NCI-H2029 treated with DMSO at 0.1 percent for 48 hours (cell line): Measurements from ENCODE around the gene ZNF484.
"Not testable (repeated sequence)": the region's sequence is repeated elsewhere in the genome, so short reads cannot be mapped to it uniquely, and the experiment has no call there.

ENCODE experiments used
- DNase-seq: peaks from one replicate; lab custom pipeline; 2025; lab: John Stamatoyannopoulos, UW

ZNF484 gene

DNA sequence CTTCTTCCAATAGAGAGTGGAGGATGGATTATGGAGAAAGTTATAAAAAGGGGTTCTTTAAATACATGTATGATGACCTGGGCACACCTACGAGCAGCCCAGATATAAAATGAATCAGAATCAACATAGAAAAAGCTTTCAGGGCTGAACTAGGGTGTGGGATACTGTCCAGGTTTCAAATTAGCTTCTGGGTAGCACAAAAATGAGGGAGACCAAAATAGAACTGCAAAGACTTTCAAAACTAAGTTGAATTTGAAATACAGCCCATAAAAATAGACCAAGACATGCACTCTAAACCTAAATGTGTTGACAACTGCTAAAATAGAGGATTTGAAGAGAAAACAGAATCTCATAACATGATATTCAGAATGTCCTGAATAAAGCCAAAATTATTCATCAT is 17.0 kb downstream of the ZNF484 start:
- DNase-seq, result no peak

DNA sequence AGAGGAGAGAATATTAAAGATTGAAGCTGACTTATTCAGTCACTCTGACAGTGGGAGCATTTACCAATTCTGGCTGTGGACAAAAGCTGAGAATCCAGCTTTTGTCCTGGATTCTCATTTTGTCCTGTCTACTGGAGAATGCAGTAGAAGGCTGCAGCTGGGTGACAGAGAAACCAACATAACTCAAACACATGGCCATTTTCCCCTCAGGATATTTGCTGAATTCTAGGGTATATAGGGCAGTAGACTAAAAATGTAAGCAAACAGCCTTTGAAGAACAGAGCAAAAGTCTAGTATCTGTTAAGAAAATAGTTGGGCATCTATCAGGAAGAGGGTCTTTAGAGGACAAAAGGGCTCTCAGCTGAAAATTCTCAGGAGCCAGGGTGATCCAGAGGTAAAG is 20.6 kb downstream of the ZNF484 start:
- DNase-seq, result no peak

- no peak for DNase-seq
Observed at GRCh38 chr9:92853716-92854115, 24.1 kb downstream of the ZNF484 start.

DNA sequence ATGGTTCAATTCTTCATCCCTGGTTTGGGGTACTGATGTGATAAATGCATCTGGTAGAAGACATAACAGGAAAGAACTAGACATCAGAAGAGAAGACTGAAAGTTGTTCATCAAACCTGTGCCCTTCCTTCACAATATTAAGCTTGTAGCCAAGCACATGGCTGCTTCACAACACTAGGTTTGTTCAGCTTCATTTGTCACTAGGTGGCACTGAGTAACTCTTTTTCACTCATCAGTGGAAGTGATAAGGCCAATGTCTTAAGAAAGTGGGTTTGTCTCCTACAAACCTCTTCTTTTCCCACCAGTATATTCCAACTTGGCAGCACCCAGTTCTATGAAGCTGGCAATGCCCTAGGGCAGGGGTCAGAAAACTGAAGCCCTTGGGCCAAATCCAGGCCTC is 26.9 kb downstream of the ZNF484 start:
- DNase-seq, result no peak

DNA sequence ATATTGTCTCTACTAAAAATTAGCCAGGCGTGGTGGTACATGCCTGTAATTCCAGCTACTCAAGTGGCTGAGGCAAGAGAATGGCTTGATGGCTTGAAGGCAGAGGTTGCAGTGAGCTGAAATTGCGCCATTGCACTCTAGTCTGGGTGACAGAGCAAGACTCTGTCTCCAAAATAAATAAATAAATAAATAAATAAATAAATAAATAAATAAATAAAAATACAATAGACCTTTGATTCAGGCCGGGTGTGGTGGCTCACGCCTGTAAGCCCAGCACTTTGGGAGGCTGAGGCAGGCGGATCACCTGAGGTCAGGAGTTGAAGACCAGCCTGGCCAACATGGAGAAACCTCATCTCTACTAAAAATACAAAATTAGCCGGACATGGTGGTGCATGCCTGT is 29.1 kb downstream of the ZNF484 start:
- not testable (repeated sequence) for DNase-seq

DNA sequence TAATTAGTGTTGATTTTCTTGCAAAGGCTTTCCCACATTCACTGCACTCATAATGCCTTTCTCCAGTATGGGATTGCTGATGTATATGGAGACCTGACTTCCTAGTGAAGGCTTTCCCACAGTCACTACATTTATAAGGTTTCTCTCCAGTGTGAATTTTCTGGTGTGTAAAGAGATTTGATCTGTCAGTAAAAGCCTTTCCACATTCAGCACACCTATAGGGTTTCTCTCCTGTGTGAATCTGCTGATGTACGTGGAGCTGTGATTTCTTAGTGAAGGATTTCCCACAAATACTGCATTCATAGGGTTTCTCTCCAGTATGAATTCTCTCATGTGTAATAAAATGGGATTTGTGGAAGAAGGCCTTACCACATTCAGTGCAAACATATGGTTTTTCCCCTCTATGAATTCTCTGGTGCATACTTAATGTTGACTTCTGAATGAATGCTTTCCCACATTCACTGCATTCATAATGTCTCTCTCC is 31.1 kb downstream of the ZNF484 start:
- no peak for DNase-seq

GRCh38 chr9:92838411-92838810 is 39.4 kb downstream of the ZNF484 start:
- not testable (repeated sequence) for DNase-seq

GRCh38 chr9:92837191-92837590 is 40.6 kb downstream of the ZNF484 start:
- DNase-seq, result no peak

- DNase-seq, result no peak
Observed at GRCh38 chr9:92829420-92829819, 48.4 kb downstream of the ZNF484 start.

- not testable (repeated sequence) for DNase-seq
Observed at GRCh38 chr9:92825065-92825464, 52.8 kb downstream of the ZNF484 start.

DNA sequence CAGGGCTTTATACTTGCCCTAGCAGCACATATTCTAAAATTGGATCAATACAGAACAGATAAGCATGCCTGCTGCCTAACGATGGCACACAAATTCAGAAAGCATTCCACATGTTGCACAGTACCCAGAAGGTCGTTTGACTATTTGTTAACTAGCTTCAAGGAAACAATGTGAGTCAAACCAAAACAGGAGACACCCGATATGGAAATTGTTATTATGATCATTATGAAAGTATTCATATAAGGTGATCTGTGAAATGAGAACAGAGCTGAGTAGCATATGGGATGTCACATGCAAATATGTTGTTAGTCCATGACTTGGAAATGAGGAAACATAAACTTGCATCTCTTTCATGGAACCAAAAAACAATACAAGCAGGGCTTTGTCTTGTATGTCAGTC is 56.9 kb downstream of the ZNF484 start:
- no peak for DNase-seq

DNA sequence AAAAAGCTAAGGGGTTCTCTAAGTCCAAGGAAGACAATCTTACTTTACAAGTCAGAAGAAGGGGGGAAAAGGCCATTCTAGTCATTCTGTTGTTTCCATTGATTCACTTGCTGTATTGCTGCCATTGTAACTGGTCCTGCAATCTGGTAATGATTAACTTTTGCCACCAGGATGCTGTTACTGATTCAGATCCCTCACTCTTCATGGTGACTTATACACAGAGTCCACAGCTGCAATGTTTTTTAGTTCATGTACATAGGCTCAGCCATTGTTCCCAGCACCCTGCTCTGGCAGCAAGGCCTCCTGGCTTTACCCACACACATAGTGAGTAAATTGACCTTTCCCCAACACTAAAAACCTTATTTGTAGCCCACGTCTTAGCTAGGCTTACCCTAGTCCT is 57.9 kb downstream of the ZNF484 start:
- not testable (repeated sequence) for DNase-seq

DNA sequence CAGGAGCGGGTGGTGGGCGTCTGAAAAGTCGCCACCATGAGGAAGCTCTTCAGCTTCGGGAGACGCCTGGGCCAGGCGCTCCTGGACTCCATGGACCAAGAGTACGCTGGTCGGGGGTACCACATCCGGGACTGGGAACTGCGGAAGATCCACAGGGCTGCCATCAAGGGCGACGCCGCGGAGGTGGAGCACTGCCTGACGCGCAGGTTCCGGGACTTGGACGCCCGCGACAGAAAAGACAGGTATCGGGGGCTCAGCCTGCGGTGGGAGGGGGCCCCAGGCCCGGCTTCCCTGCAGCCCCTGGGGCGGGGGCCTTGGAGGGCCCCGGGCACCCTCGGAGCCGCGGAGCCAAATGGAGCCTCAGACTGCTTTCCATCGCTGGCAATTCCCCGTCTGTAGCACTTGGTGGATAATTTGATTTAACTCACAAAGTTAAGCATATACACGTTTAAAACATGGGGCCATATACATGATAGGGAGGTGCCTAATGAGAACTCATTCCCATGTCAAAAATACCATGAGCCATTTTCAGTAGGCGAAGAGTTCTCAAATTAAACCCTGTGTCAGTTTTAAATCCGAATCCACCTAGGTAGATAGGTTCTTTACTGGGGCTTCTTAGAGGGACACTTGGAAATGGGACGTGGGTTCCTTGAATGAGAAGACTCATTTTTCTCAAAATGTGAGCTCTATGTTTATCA is 68.1 kb downstream of the ZNF484 start:
- not testable (repeated sequence) for DNase-seq

DNA sequence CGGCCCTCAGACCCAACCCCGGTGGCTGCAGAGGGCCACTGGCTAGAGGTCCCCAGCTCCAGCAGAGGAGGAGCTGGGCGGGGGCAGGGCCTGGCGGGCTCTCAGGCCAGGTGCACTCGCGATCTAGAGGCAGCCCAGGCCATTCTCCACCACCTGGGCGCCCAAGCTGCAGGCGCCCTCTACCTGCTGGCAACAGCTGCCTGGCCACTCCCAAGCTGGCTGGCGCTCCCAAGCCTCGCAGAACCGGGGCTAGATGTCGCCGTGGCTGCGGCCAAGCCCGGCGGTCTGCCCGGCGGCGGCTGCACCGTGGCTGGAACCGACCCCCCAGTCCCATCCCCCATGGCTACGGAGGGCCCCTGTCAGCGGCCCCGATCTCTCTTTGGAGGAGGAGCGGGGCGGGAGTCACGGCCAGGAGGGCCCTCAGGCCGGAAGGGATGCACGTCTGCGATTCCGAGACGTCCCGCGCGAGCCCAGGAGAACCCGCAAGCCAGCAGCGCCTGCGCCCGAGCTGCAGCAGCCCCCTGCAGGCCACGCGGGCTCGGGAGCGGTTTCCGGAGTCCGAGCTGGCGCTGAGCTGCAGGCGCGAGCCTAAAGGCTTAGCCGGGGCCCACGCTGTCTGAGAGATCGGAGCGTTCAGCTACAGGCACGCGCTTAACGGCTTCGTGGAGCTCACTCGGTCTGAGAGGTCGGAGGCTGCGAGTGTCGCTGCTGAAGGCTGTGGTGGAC is 68.9 kb downstream of the ZNF484 start:
- peak; percentile 43 for DNase-seq

- no peak for DNase-seq
Observed at GRCh38 chr9:92807757-92808725, 69.8 kb downstream of the ZNF484 start.

- no peak for DNase-seq
Observed at GRCh38 chr9:92807031-92807756, 70.6 kb downstream of the ZNF484 start.

DNA sequence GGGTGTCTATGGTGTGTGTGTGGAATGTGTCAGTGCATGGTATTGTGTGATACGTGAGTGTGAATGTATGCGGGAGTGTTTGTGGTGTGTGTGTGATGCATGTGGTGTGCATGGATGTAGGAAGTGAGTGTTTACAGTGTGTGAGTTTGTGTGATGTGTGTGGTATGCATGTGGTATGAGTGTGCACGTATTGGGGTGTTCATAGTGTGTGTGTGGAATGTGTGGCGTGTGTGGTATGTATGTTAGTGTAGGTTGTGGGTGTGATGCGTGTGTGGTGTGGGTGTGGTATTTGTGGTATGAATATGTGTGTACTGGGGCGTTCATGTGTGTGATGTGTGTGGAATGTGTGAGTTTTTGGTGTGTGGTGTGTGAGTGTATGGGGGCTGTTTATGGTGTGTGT is 73.1 kb downstream of the ZNF484 start:
- no peak for DNase-seq

GRCh38 chr9:92798358-92798757 is 79.5 kb downstream of the ZNF484 start:
- DNase-seq, result no peak

DNA sequence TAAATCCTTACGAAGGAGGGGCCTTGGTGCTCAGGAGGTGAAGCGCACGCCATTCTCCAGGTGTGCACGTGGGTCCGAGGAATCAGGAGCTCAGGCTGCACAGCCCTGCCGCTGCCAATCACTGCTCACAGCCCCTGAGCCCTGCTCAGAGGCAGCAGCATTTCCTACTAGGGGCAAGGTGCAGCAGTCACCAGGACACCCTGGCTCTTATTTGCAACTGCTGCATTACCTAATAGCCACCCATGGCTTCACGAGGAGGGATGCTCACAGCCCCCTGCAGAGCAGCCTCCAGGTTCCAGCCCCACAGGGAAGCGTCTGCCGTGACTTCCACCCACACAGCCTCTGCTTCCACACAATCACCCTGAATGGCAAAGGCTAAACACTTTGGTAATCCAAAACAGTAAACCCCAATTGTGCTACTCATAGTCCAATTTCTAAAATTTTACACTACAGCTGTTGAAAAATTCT is 81.5 kb downstream of the ZNF484 start:
- not testable (repeated sequence) for DNase-seq

DNA sequence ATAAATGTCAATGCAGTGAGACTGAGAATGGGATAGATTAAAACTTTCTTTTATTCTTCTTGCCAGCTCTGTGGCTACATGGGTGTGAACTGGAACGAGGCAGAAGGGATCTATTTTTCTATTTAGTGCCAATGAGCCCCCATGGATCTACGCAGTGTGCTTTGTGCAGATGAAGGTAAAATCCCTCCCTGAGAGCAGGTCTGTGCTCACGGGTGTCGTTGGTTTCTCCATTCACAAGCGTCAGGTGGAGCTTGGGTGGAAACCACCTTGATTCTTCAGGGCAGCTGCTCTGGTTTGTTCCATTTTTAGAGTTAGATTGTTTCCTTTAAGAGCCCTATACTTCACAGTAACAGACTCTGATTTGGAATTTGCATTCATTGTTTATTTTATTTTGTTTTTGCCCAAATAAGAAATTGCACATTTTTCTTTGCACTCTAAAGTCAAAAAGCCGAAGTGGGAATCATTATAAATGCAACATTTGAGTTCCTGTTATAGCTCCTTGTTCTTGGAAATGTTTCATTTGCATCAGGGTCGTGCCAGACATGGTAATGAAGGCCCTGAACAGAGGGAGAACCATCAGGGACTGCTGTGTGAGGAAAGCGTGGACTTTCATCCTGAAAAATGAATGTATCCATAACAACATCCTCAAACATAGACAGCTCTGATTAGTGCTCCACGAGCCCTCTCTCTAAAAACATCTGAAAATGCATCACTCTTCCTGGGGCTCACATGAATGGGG is 82.1 kb downstream of the ZNF484 start:
- no peak for DNase-seq
